Ishikawa (cell line): ENCODE results near the gene MKLN1.

ENCODE experiments used
- CREB1 ChIP-seq: IDR thresholded peaks from 2 replicates; pipeline ENCODE4 v1.6.1; 2012; ENCODE audit warnings: low read depth
- EGR1 ChIP-seq: IDR thresholded peaks from 2 replicates; pipeline ENCODE4 v1.6.1; 2012
- EP300 ChIP-seq: IDR thresholded peaks from 2 replicates; pipeline ENCODE4 v1.6.1; 2012; ENCODE audit warnings: borderline replicate concordance
- FOXM1 ChIP-seq: IDR thresholded peaks from 2 replicates; pipeline ENCODE4 v1.6.1; 2012; ENCODE audit warnings: low read depth, borderline replicate concordance
- RAD21 ChIP-seq: IDR thresholded peaks from 2 replicates; pipeline ENCODE4 v1.6.1; 2012; ENCODE audit warnings: low read depth
- TAF1 ChIP-seq: IDR thresholded peaks from 2 replicates; pipeline ENCODE4 v1.6.1; 2012; ENCODE audit warnings: low read depth, mild to moderate bottlenecking
- YY1 ChIP-seq: IDR thresholded peaks from 2 replicates; pipeline ENCODE4 v1.6.1; 2012; ENCODE audit warnings: low read depth
- TF ChIP-seq, protein P1 (sequence below): IDR thresholded peaks from 2 replicates; pipeline ENCODE4 v1.6.1; 2012; ENCODE audit warnings: low read depth, mild to moderate bottlenecking
- TF ChIP-seq, protein P2 (sequence below): IDR thresholded peaks from 2 replicates; pipeline ENCODE4 v1.6.1; 2012

DNA sequence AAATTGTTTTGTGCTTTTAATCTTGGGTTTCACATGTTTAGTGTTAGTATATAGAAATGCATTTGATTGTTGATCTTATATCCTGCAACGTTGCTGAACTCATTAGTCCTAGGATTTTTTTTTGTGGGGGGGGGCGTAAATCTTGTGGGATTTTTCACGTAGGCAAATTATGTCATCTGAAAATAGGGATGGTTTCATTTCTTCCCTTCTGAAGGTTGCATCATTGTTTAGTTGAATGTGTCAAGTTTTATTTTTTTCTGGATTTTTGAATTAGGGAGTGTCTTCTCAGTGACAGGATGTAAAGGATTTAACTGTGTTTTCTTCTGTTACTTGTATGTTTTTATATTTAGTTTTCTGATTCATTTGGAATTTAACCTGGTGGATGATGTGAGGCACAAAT, 26.7 kb downstream of the MKLN1 start:
- TF ChIP-seq TAF1 (no peak), RAD21 (no peak), YY1 (no peak), CREB1 (no peak), EP300 (no peak), FOXM1 (no peak), EGR1 (no peak)
- TF ChIP-seq, protein P1, sequence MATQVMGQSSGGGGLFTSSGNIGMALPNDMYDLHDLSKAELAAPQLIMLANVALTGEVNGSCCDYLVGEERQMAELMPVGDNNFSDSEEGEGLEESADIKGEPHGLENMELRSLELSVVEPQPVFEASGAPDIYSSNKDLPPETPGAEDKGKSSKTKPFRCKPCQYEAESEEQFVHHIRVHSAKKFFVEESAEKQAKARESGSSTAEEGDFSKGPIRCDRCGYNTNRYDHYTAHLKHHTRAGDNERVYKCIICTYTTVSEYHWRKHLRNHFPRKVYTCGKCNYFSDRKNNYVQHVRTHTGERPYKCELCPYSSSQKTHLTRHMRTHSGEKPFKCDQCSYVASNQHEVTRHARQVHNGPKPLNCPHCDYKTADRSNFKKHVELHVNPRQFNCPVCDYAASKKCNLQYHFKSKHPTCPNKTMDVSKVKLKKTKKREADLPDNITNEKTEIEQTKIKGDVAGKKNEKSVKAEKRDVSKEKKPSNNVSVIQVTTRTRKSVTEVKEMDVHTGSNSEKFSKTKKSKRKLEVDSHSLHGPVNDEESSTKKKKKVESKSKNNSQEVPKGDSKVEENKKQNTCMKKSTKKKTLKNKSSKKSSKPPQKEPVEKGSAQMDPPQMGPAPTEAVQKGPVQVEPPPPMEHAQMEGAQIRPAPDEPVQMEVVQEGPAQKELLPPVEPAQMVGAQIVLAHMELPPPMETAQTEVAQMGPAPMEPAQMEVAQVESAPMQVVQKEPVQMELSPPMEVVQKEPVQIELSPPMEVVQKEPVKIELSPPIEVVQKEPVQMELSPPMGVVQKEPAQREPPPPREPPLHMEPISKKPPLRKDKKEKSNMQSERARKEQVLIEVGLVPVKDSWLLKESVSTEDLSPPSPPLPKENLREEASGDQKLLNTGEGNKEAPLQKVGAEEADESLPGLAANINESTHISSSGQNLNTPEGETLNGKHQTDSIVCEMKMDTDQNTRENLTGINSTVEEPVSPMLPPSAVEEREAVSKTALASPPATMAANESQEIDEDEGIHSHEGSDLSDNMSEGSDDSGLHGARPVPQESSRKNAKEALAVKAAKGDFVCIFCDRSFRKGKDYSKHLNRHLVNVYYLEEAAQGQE = no peak
- TF ChIP-seq, protein P2, sequence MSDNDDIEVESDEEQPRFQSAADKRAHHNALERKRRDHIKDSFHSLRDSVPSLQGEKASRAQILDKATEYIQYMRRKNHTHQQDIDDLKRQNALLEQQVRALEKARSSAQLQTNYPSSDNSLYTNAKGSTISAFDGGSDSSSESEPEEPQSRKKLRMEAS = no peak
